ENCODE results near the gene FAM221B.

DNA sequence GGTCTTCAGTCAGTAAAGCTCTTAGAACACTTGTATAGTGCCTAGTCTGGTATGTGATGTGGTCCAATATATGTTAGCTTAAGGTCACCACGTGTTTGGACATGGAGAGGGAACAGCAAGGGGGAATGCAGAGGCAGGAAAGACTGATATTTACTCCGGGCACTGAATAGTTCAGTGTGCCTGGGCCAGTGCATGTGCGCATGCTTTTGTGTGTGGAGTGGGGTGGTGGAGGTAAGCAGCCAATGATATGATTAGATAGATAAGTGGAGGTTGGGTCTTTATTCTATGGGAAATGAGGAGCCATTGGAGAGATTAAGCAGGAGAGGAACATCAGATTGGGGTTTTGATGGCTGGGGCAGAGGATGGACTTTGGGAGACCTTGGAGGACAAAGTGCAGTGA, 27.7 kb upstream of the FAM221B start:
- TF ChIP-seq NFIC (IDR thresholded peaks at IDR 0.05) (no peak), MAZ (CRISPR knock-in tag; conservative IDR thresholded peaks at IDR 0.05 in 1 of 2, IDR thresholded peaks at IDR 0.05 in 1 of 2) (no peak), ZNF696 (CRISPR knock-in tag; conservative IDR thresholded peaks at IDR 0.05) (no peak), FOXA1 (IDR thresholded peaks at IDR 0.05; ENCODE audit: borderline replicate concordance) (no peak), JUND (IDR thresholded peaks at IDR 0.05; ENCODE audit: borderline replicate concordance, low read depth, low read length) (no peak), JUND (tag; IDR thresholded peaks at IDR 0.05; ENCODE audit: borderline replicate concordance, low read depth, low read length) (no peak), IFI16 (CRISPR knock-in tag; IDR thresholded peaks at IDR 0.05) (no peak)

Measured in K562 (cell line).